NCI-H446 (cell line): ENCODE data around the gene CCDC88C.

Source experiments
- DNase-seq, 2 experiments: peaks; one replicate each; lab custom pipeline; 2025; lab: John Stamatoyannopoulos, UW

The CCDC88C gene

GRCh38 chr14:91366749-91367148, 50.9 kb downstream of the CCDC88C start:
- DNase-seq = no peak

GRCh38 chr14:91365552-91365951, 52.1 kb downstream of the CCDC88C start:
- no peak for DNase-seq

- DNase-seq = no peak
Observed at GRCh38 chr14:91364524-91365270, 52.9 kb downstream of the CCDC88C start.

- DNase-seq = no peak
Observed at GRCh38 chr14:91363776-91364523, 53.7 kb downstream of the CCDC88C start.

- no peak for DNase-seq
Observed at GRCh38 chr14:91361233-91361811, 56.3 kb downstream of the CCDC88C start.

- no peak for DNase-seq
Observed at GRCh38 chr14:91360490-91361232, 57.0 kb downstream of the CCDC88C start.

- DNase-seq = no peak
Observed at GRCh38 chr14:91358654-91359220, 58.9 kb downstream of the CCDC88C start.

- DNase-seq = no peak
Observed at GRCh38 chr14:91358025-91358319, 59.6 kb downstream of the CCDC88C start.

GRCh38 chr14:91357272-91358024, 60.2 kb downstream of the CCDC88C start:
- no peak for DNase-seq

- no peak for DNase-seq
Observed at GRCh38 chr14:91356181-91356763, 61.3 kb downstream of the CCDC88C start.

GRCh38 chr14:91354979-91355685, 62.5 kb downstream of the CCDC88C start:
- DNase-seq = no peak

GRCh38 chr14:91354221-91354916, 63.3 kb downstream of the CCDC88C start:
- DNase-seq = no peak

GRCh38 chr14:91352728-91353692, 64.6 kb downstream of the CCDC88C start:
- DNase-seq = no peak

GRCh38 chr14:91352053-91352452, 65.6 kb downstream of the CCDC88C start:
- DNase-seq = no peak

- DNase-seq = no peak
Observed at GRCh38 chr14:91351512-91351862, 66.1 kb downstream of the CCDC88C start.

GRCh38 chr14:91350813-91351511, 66.7 kb downstream of the CCDC88C start:
- DNase-seq = no peak

GRCh38 chr14:91350483-91350812, 67.2 kb downstream of the CCDC88C start:
- no peak for DNase-seq

- no peak for DNase-seq
Observed at GRCh38 chr14:91349481-91350074, 68.0 kb downstream of the CCDC88C start.
